Adrenal gland (tissue), 12 donors: Measurements from ENCODE around the gene NARS2. TPM values are rescaled to one million over a fixed set of nuclear protein-coding genes. Genes with fewer than 3 reads are reported as not detected.

Source experiments
- DNase-seq, 7 donors: peaks; one replicate each; pipeline ENCODE4 v3.0.0-alpha.2; 2019 to 2020
- H3K27ac ChIP-seq, 5 donors: fragments of 200-600 bp; sonication (generic) in 4 of 5; 1 replicate in 3 of 5; 2 replicates in 2 of 5; pipeline versions ENCODE4 v1.5.1 to v1.8.0; 2016 to 2020; ENCODE audit warnings: mild to moderate bottlenecking in 1 of 5
- H3K27me3 ChIP-seq: fragments of 200-600 bp; 2 replicates; pipeline ENCODE4 v1.8.0; 2021
- H3K36me3 ChIP-seq, 2 donors: fragments of 200-600 bp; replicated peaks in 1 of 2; 1 replicate in 1 of 2; 2 replicates in 1 of 2; pipeline versions ENCODE4 v1.5.1 to v1.8.0; 2018 to 2022
- H3K4me1 ChIP-seq, 2 donors: fragments of 200-600 bp; replicated peaks in 1 of 2; 1 replicate in 1 of 2; 2 replicates in 1 of 2; pipeline versions ENCODE4 v1.5.1 to v1.8.0; 2018 to 2021
- H3K4me3 ChIP-seq, 4 donors: fragments of 200-600 bp; sonication (generic) in 3 of 4; one replicate each; pipeline ENCODE4 v1.5.1; 2016 to 2018
- H3K9me3 ChIP-seq, 3 donors: fragments of 200-600 bp; sonication (generic) in 1 of 3; replicated peaks in 1 of 3; 1 replicate in 2 of 3; 2 replicates in 1 of 3; pipeline versions ENCODE4 v1.5.1 to v1.8.0; 2016 to 2021
- CTCF ChIP-seq, 6 experiments: fragments of 450-650 bp in 4 of 6; fragments of 200-600 bp in 2 of 6; sonication (generic) in 1 of 6; IDR thresholded peaks; 1 replicate in 5 of 6; 2 replicates in 1 of 6; pipeline versions ENCODE4 v1.5.1 to v1.8.0; 2016 to 2021; ENCODE audit warnings: antibody characterized with exemption in 6 of 6, mild to moderate bottlenecking in 2 of 6, moderate library complexity in 1 of 6
- POLR2A ChIP-seq, 2 donors: fragments of 450-650 bp; IDR thresholded peaks; one replicate each; pipeline ENCODE4 v1.6.1; 2017; ENCODE audit warnings: antibody characterized with exemption in 2 of 2, mild to moderate bottlenecking in 2 of 2, moderate library complexity in 1 of 2
- WGBS, 4 donors: extraction: QIAGEN DNeasy Blood & Tissue Kit in 2 of 4; methylation state at CpG; one replicate each; pipeline versions ENCODE4 v1.1.5 to v1.1.7; 2013 to 2017; 5-methylcytosine and 5-hydroxymethylcytosine counted together
- intact Hi-C, 2 donors: fragments of 100-400 bp; cut with DNase I; formaldehyde crosslinking; loops; one replicate each; pipeline versions ENCODE4 v1.14.1 to v1.15.0; 2022 to 2023
- polyA plus RNA-seq, 3 donors: library from polyadenylated mRNA; stranded (reverse); fragments of 200-250 nt in 2 of 3; fragments of 350-450 nt in 1 of 3; fragmentation: Illumina TruSeq in 1 of 3; extraction: RNeasy Lipid Tissue Mini Kit (QIAGEN cat#74804) in 1 of 3; gene quantifications; one replicate each; pipeline ENCODE4 v1.2.3, GENCODE V29; 2013 to 2014
- total RNA-seq, 9 donors: library from RNA; depleted of rRNA in 4 of 9; stranded (reverse); fragments of >200 nt in 4 of 9; fragments of 120-200 nt in 1 of 9; fragmentation: NEBNext Ultra II Directional in 1 of 9; extraction: Animal tissue kit (Norgen Biotek cat#: 25700) in 1 of 9; gene quantifications; one replicate each; pipeline versions ENCODE4 v1.1.0 to v1.2.4, GENCODE V29; 2013 to 2023
- donor health status: healthy with polysubstance abuse.
- donor health status: Bipolar disorder and iron deficiency.
- donor health status: DM: yes; HTN: yes; CAD: no.
- donor health status: DM: no; HTN: no; CAD: no.
- donor health status: DM: no; HTN: no; CAD: no.
- donor health status: DM: yes; HTN: yes; CAD: no.

NARS2 gene
- total and polyA plus RNA-seq, 12 donors, result 8.4 to 33.3 (median 21.1) TPM

- DNase-seq, result no peak
- intact Hi-C loops, result loop anchor here in 1 of 2 donors (10.0 kb wide), 1 partner anchor 81 kb away; no protein-coding TSS in a partner anchor
- TF ChIP-seq POLR2A (IDR thresholded peaks at IDR 0.05) (no peak), CTCF (IDR thresholded peaks at IDR 0.05) (no peak)
- no peaks in the 10 kb centered on the region for H3K36me3 ChIP-seq
- 75 to 98% (median 93%) methylated on average over 2 of the region's 2 CpGs for WGBS, 4 donors
- no peak overlapping the region for H3K27ac ChIP-seq
- no peak overlapping the region for H3K4me3 ChIP-seq
- H3K9me3 ChIP-seq, result peaks cover 0 to 10% (median 5%) of the 10 kb centered on the region in 3 donors
- peaks cover 0 to 20% of the 10 kb centered on the region in 2 donors for H3K4me1 ChIP-seq
- H3K27me3 ChIP-seq, result no peaks in the 10 kb centered on the region
Observed at GRCh38 chr11:78405805-78406204, 168.9 kb downstream of the NARS2 start.

GRCh38 chr11:78403781-78404180 is 170.9 kb downstream of the NARS2 start:
- Histone ChIP-seq H3K36me3 (no peaks in the 10 kb centered on the region), H3K4me3 (no peak overlapping the region), H3K27me3 (no peaks in the 10 kb centered on the region), H3K9me3 (no peaks in the 10 kb centered on the region), H3K4me1 (peaks cover 0 to 29% of the 10 kb centered on the region in 2 donors), H3K27ac (no peak overlapping the region)
- no peak for DNase-seq
- intact Hi-C loops, result loop anchor here in 1 of 2 donors (10.0 kb wide), 1 partner anchor 79 kb away; no protein-coding TSS in a partner anchor
- 72 to 82% (median 73%) methylated on average over 2 of the region's 2 CpGs for WGBS, 4 donors
- TF ChIP-seq CTCF (IDR thresholded peaks at IDR 0.05) (no peak), POLR2A (IDR thresholded peaks at IDR 0.05) (no peak)

- TF ChIP-seq CTCF (IDR thresholded peaks at IDR 0.05) (no peak), POLR2A (IDR thresholded peaks at IDR 0.05) (no peak)
- intact Hi-C loops, result loop anchor here in 1 of 2 donors (10.0 kb wide), 1 partner anchor 78 kb away; no protein-coding TSS in a partner anchor
- peaks cover 0 to 29% of the 10 kb centered on the region in 2 donors for H3K4me1 ChIP-seq
- DNase-seq, result no peak
- no peaks in the 10 kb centered on the region for H3K27me3 ChIP-seq
- H3K4me3 ChIP-seq, result no peak overlapping the region
- 87 to 96% (median 91%) methylated on average over 3 of the region's 3 CpGs for WGBS, 4 donors
- no peaks in the 10 kb centered on the region for H3K36me3 ChIP-seq
- H3K9me3 ChIP-seq, result no peaks in the 10 kb centered on the region
- H3K27ac ChIP-seq, result no peak overlapping the region
Observed at GRCh38 chr11:78402847-78403246, 171.8 kb downstream of the NARS2 start.

GRCh38 chr11:78400702-78401101 is 174.0 kb downstream of the NARS2 start:
- H3K27ac ChIP-seq, result no peak overlapping the region
- H3K4me3 ChIP-seq, result no peak overlapping the region
- 90 to 97% (median 96%) methylated on average over 3 of the region's 3 CpGs for WGBS, 4 donors
- TF ChIP-seq POLR2A (IDR thresholded peaks at IDR 0.05) (no peak), CTCF (IDR thresholded peaks at IDR 0.05) (no peak)
- peaks cover 0 to 29% of the 10 kb centered on the region in 2 donors for H3K4me1 ChIP-seq
- no peaks in the 10 kb centered on the region for H3K36me3 ChIP-seq
- intact Hi-C loops, result loop anchor here in 1 of 2 donors (10.0 kb wide), 1 partner anchor 76 kb away; no protein-coding TSS in a partner anchor
- no peaks in the 10 kb centered on the region for H3K27me3 ChIP-seq
- H3K9me3 ChIP-seq, result no peaks in the 10 kb centered on the region
- DNase-seq, result no peak
